GM12891 (cell line): ENCODE results near the gene AGPAT3.

Experiments
- POLR2A ChIP-seq: IDR thresholded peaks from 2 replicates; pipeline ENCODE4 v1.6.1; 2011; ENCODE audit warnings: low read depth, low read length, control low read depth
- POLR2AphosphoS5 ChIP-seq: IDR thresholded peaks from 2 replicates; pipeline ENCODE4 v1.6.1; 2011; ENCODE audit warnings: low read depth, low read length, control low read depth
- POU2F2 ChIP-seq: IDR thresholded peaks from 2 replicates; pipeline ENCODE4 v1.6.1; 2011; ENCODE audit warnings: low read depth, mild to moderate bottlenecking, control low read depth, low read length, moderate library complexity
- SPI1 ChIP-seq: IDR thresholded peaks from 2 replicates; pipeline ENCODE4 v1.6.1; 2011; ENCODE audit warnings: low read depth, low read length, control low read depth
- TAF1 ChIP-seq: IDR thresholded peaks from 2 replicates; pipeline ENCODE4 v1.6.1; 2011; ENCODE audit warnings: low read depth, low read length, control low read depth

GRCh38 chr21:43816611-43817071 lies 48.4 kb upstream of the AGPAT3 start:
- TF ChIP-seq SPI1 (no peak), POLR2A (no peak), POLR2AphosphoS5 (no peak), TAF1 (no peak), POU2F2 (no peak)
